ENCODE measurements around the gene PIPOX. TPM values are rescaled to one million over a fixed set of nuclear protein-coding genes. Genes with fewer than 3 reads are reported as not detected.

The PIPOX gene
- total and polyA plus RNA-seq, 2 of the 8 experiments (the other 6 are each of a cell fraction or from before 2014, with no cell fraction given) = 57.2 to 99.6 TPM

Other genes with a start within 250 kb of the PIPOX start
- gene FAM222B, start 200.4 kb upstream of the PIPOX start, total RNA-seq (2021; fragmentation: NEBNext Ultra II Directional; extraction: Animal tissue kit (Norgen Biotek cat#: 25700)) = 81.7 and 86.6 TPM in 2 replicates
- gene FAM222B, start 200.4 kb upstream of the PIPOX start, polyA plus RNA-seq (2011; rRNA removed) = 42.1 and 63.9 TPM in 2 replicates
- gene ERAL1, start 188.1 kb upstream of the PIPOX start, total RNA-seq (2021; fragmentation: NEBNext Ultra II Directional; extraction: Animal tissue kit (Norgen Biotek cat#: 25700)) = 67.8 and 77.1 TPM in 2 replicates
- 122 and 143 TPM in 2 replicates for gene ERAL1, start 188.1 kb upstream of the PIPOX start, polyA plus RNA-seq (2011; rRNA removed)
- gene FLOT2, start 145.4 kb upstream of the PIPOX start, total RNA-seq (2021; fragmentation: NEBNext Ultra II Directional; extraction: Animal tissue kit (Norgen Biotek cat#: 25700)) = 116 and 121 TPM in 2 replicates
- gene FLOT2, start 145.4 kb upstream of the PIPOX start, polyA plus RNA-seq (2011; rRNA removed) = 189 and 209 TPM in 2 replicates
- 22.1 and 23.7 TPM in 2 replicates for gene DHRS13, start 140.1 kb upstream of the PIPOX start, total RNA-seq (2021; fragmentation: NEBNext Ultra II Directional; extraction: Animal tissue kit (Norgen Biotek cat#: 25700))
- gene DHRS13, start 140.1 kb upstream of the PIPOX start, polyA plus RNA-seq (2011; rRNA removed) = 30.0 and 33.9 TPM in 2 replicates
- gene PHF12, start 91.6 kb upstream of the PIPOX start, total RNA-seq (2021; fragmentation: NEBNext Ultra II Directional; extraction: Animal tissue kit (Norgen Biotek cat#: 25700)) = 57.7 and 65.7 TPM in 2 replicates
- 38.8 and 74.8 TPM in 2 replicates for gene PHF12, start 91.6 kb upstream of the PIPOX start, polyA plus RNA-seq (2011; rRNA removed)
- 6.9 and 7.8 TPM in 2 replicates for gene SEZ6, start 37.1 kb upstream of the PIPOX start, total RNA-seq (2021; fragmentation: NEBNext Ultra II Directional; extraction: Animal tissue kit (Norgen Biotek cat#: 25700))
- 8.5 and 16.1 TPM in 2 replicates for gene SEZ6, start 37.1 kb upstream of the PIPOX start, polyA plus RNA-seq (2011; rRNA removed)
- 36.6 and 43.8 TPM in 2 replicates for gene MYO18A, start 137.3 kb downstream of the PIPOX start, total RNA-seq (2021; fragmentation: NEBNext Ultra II Directional; extraction: Animal tissue kit (Norgen Biotek cat#: 25700))
- 7.6 and 10.1 TPM in 2 replicates for gene MYO18A, start 137.3 kb downstream of the PIPOX start, polyA plus RNA-seq (2011; rRNA removed)
- not detected in 2 replicates for gene CRYBA1, start 203.7 kb downstream of the PIPOX start, total RNA-seq (2021; fragmentation: NEBNext Ultra II Directional; extraction: Animal tissue kit (Norgen Biotek cat#: 25700))
- 0.11 TPM in 1 of 2 replicates, not detected in the other for gene CRYBA1, start 203.7 kb downstream of the PIPOX start, polyA plus RNA-seq (2011; rRNA removed)